K562 (cell line): Measurements from ENCODE around the gene NRARP. TPM values are rescaled to one million over a fixed set of nuclear protein-coding genes. Genes with fewer than 3 reads are reported as not detected.

Experiments used
- ATAC-seq: fragments of 200-7000 bp; cut with Tn5 transposase; 3 replicates; pipeline ENCODE4 v1.9.1; 2020; ENCODE audit warnings: moderate library complexity
- BruUV-seq: library from RNA; stranded (reverse); fragments of 400-500 nt; replicated peaks from 2 replicates; lab custom pipeline; 2021; lab: Mats Ljungman, UMichigan
- CTCF ChIA-PET: fragments of 300-600 bp; formaldehyde crosslinking; extraction: SDS; loops from one replicate; lab custom pipeline; 2021; ENCODE audit warnings: low intra/inter-chr PET ratio; lab: Yijun Ruan, JAX
- POLR2A ChIA-PET: fragments of 300-600, 350-650 bp; sonication (Branson Sonifier 250); formaldehyde crosslinking; extraction: SDS; loops from one replicate; lab custom pipeline; 2021; ENCODE audit warnings: antibody characterized with exemption, inconsistent platforms; lab: Yijun Ruan, JAX
- DNase-seq, 4 experiments: peaks; one replicate each; pipeline versions ENCODE4 v3.0.0 to v3.0.0-alpha.2; 2011 to 2018; ENCODE audit warnings: low spot score in 3 of 4, mixed read lengths in 3 of 4; ENCODE audit errors: extremely low read depth in 1 of 4
- FAIRE-seq: peaks from 2 replicates; lab custom pipeline; 2011; peaks lifted over from hg19 to GRCh38; lab: Jason Lieb, UNC
- H2AFZ ChIP-seq: 2 replicates; pipeline ENCODE4 v1.6.0; 2011; ENCODE audit warnings: low read depth, low read length, control low read depth, inconsistent platforms
- H3K27ac ChIP-seq: fragments of 200-600 bp; 3 replicates; pipeline ENCODE4 v1.8.0; 2011; ENCODE audit warnings: low read depth, mild to moderate bottlenecking, control low read depth, inconsistent platforms, low read length, moderate library complexity, mixed read lengths; ENCODE audit errors: extremely low read depth
- H3K27me3 ChIP-seq, 2 experiments: fragments of 300-600 bp in 1 of 2; 2 replicates in 1 of 2; 3 replicates in 1 of 2; pipeline versions ENCODE4 v1.6.0 to v1.8.0; 2011; ENCODE audit warnings: inconsistent platforms in 2 of 2, low read length in 2 of 2, mild to moderate bottlenecking in 1 of 2, mixed read lengths in 1 of 2, moderate library complexity in 1 of 2; ENCODE audit not compliant: control insufficient read depth in 2 of 2, insufficient read depth in 2 of 2
- H3K36me3 ChIP-seq: fragments of 300-600 bp; 3 replicates; pipeline ENCODE4 v1.8.0; 2011; ENCODE audit warnings: mild to moderate bottlenecking, low read length, inconsistent platforms; ENCODE audit not compliant: control insufficient read depth, insufficient read depth
- H3K4me1 ChIP-seq, 2 experiments: fragments of 200-600 bp in 1 of 2; replicated peaks in 1 of 2; 2 replicates in 1 of 2; 3 replicates in 1 of 2; pipeline versions ENCODE4 v1.5.1 to v1.8.0; 2011; ENCODE audit warnings: inconsistent platforms in 2 of 2, low read length in 2 of 2, mild to moderate bottlenecking in 1 of 2, mixed read lengths in 1 of 2, moderate library complexity in 1 of 2; ENCODE audit not compliant: control insufficient read depth in 2 of 2, insufficient read depth in 2 of 2
- H3K4me2 ChIP-seq: 2 replicates; pipeline ENCODE4 v1.6.1; 2011; ENCODE audit warnings: low read length, control low read depth, inconsistent platforms, mixed read lengths; ENCODE audit not compliant: insufficient read depth
- H3K4me3 ChIP-seq: fragments of 200-600 bp; sonication (generic), shearing (Covaris generic); 2 replicates; pipeline ENCODE4 v1.5.1; 2016; ENCODE audit warnings: control low read depth, inconsistent platforms
- H3K79me2 ChIP-seq: fragments of 200-600 bp; 3 replicates; pipeline ENCODE4 v1.8.0; 2011; ENCODE audit warnings: low read length, inconsistent platforms; ENCODE audit not compliant: control insufficient read depth, insufficient read depth
- H3K9ac ChIP-seq, 2 experiments: 2 replicates each; pipeline versions ENCODE4 v1.6.0 to v1.6.1; 2011; ENCODE audit warnings: low read depth in 2 of 2, low read length in 2 of 2, control low read depth in 1 of 2, inconsistent platforms in 1 of 2, mild to moderate bottlenecking in 1 of 2, mixed read lengths in 1 of 2; ENCODE audit not compliant: insufficient read depth in 1 of 2
- H3K9me1 ChIP-seq: one replicate; pipeline ENCODE4 v1.6.0; 2011; ENCODE audit warnings: inconsistent platforms, mild to moderate bottlenecking, low read length, moderate library complexity; ENCODE audit not compliant: control insufficient read depth, insufficient read depth
- H3K9me3 ChIP-seq: replicated peaks from 2 replicates; pipeline ENCODE4 v1.5.1; 2011; ENCODE audit warnings: low read depth, low read length, inconsistent platforms; ENCODE audit not compliant: control insufficient read depth, insufficient read depth
- H4K20me1 ChIP-seq: replicated peaks from 2 replicates; pipeline ENCODE4 v1.6.1; 2011; ENCODE audit warnings: low read length, inconsistent platforms, mixed read lengths; ENCODE audit not compliant: control insufficient read depth, insufficient read depth
- ATF1 ChIP-seq, 2 experiments: fragments of 450-650 bp in 1 of 2; IDR thresholded peaks; 2 replicates each; pipeline ENCODE4 v1.6.1; 2016; ENCODE audit warnings: missing compliant biosample characterization in 1 of 2, missing genetic modification characterization in 1 of 2
- MAFK ChIP-seq: IDR thresholded peaks from 2 replicates; pipeline ENCODE4 v1.6.1; 2011; ENCODE audit warnings: low read length, improper control_type of control experiment
- NBN ChIP-seq: fragments of 450-650 bp; IDR thresholded peaks from 2 replicates; pipeline ENCODE4 v1.6.1; 2016; ENCODE audit warnings: low read depth, mild to moderate bottlenecking
- UBTF ChIP-seq, 2 experiments: IDR thresholded peaks; 2 replicates each; pipeline ENCODE4 v1.6.1; 2012; ENCODE audit warnings: improper control_type of control experiment in 2 of 2, low read depth in 2 of 2, low read length in 2 of 2, borderline replicate concordance in 1 of 2
- ZNF217 ChIP-seq: sonication (generic); formaldehyde crosslinking; IDR thresholded peaks from 2 replicates; pipeline ENCODE4 v1.8.0; 2022; ENCODE audit warnings: mild to moderate bottlenecking, missing genetic modification reagents
- WGBS: fragments of 100-300 bp; shearing (Covaris generic); methylation state at CpG from one replicate; pipeline ENCODE4 v1.1.6; 2016; ENCODE audit warnings: low coverage, mixed read lengths; ENCODE audit not compliant: insufficient coverage; ENCODE audit errors: missing lambda C conversion rate; 5-methylcytosine and 5-hydroxymethylcytosine counted together
- in situ Hi-C: fragments of 300-500 bp; cut with MboI; formaldehyde crosslinking; loops from 4 replicates; pipeline ENCODE4 v1.15.0; 2018; ENCODE audit warnings: inconsistent platforms, mixed read lengths
- intact Hi-C: fragments of 100-400 bp; cut with micrococcal nuclease; formaldehyde crosslinking; loops from 2 replicates; pipeline ENCODE4 v1.14.2; 2022
- polyA plus RNA-seq, 8 experiments: library from polyadenylated mRNA; depleted of rRNA in 4 of 8; stranded (reverse) in 5 of 8; unstranded in 3 of 8; fragments of >200 nt; fragmentation: Nextera tagmentation in 2 of 8; fragmentation: Illumina TruSeq in 1 of 8; extraction: Ambion mirVana in 2 of 8; extraction: Trizol in 1 of 8; gene quantifications; 2 replicates each; pipeline versions ENCODE4 v1.2.1 to v1.2.3, GENCODE V29; 2011 to 2014; ENCODE audit warnings: inconsistent platforms in 1 of 8, missing spikeins in 1 of 8
- total RNA-seq, 7 experiments: library from RNA; depleted of rRNA in 6 of 7; stranded (reverse); fragments of >200 nt in 6 of 7; fragmentation: Illumina TruSeq in 2 of 7; extraction: Trizol in 2 of 7; gene quantifications; 2 replicates each; pipeline versions ENCODE4 v1.2.1 to v1.2.3, GENCODE V29; 2011 to 2021; ENCODE audit warnings: low replicate concordance in 1 of 7

NRARP gene
- total and polyA plus RNA-seq, 9 of the 15 experiments (the other 6 are each of a cell fraction or from before 2014, with no cell fraction given): 2.0 to 24.5 (median 7.2) TPM; not detected in 2

DNA sequence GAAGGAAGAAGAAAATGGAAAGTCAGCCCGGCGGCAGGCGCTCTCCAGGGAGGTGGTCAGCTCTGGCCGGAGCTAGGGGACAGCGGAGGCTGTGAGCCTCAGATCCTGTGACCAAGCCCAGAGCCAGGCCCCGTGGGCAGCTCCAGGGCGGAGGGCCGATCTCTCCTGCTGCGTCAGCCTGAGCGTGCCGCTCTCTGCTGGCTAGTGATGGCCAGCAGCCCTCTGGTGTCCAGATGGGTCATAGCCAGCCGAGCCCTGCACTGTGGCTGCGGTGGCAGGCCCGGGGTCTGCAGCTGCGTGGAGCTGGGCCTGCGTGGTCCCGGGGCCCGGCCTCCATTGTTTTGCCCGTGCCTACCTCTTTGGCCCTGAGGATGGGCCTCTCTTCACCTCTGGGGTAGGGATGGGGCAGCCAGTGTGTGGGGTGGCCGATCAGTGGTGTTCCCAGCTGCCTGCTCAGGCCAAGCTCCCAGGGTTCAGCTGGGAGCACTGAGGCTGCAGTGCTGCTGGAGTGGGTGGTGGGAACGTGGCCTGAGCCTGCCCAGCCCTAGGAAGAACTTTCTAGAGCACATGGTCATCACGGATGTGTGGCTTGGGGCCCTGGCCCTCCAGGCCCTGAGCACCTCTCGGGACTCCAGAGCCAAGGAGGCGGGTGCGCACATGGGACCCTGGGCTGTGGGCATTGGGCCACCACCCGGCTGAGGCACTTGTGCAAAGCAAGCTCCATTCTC lies 17.1 kb upstream of the NRARP start (continued):
- TF ChIP-seq UBTF (IDR thresholded peaks at IDR 0.05; ENCODE audit: borderline replicate concordance in 1 of 2, low read depth in 2 of 2, low read length in 2 of 2): 0 out of 4 replicates have a peak, but pooled peaks of 1 of the 2 experiments have one; percentile 61
- no peak for TF ChIP-seq ATF1 (CRISPR knock-in tag; IDR thresholded peaks at IDR 0.05)
- peak; percentile 36; the same call in 1 of the 2 replicates for TF ChIP-seq ATF1 (tag; IDR thresholded peaks at IDR 0.05)
- TF ChIP-seq MAFK: 0 out of 2 replicates have a peak, but pooled peaks have one; percentile 4
- TF ChIP-seq ZNF217 (CRISPR knock-in tag): no peak
- TF ChIP-seq, all 486 proteins: peak for 19

DNA sequence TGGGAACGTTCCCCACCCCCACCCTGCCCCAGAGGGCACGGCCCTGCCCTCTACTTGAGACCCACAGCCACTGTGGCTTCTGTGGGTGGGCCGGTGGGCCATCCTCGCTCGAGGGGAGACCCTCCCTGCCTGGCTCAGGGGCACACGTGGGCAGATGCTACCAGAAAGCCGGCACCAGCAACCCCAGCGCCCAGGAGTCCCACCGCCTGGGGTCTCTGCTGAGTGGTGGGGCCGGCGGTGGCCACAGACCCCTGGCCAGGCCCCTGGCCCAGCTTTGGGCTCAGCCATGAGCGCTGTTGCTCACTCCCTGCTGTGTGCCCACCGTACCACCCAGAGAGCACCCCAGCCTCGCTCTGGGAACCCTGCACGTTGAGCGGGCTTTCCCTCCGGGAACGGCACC lies 16.5 kb upstream of the NRARP start:
- WGBS: 48% methylated on average over 17 of the region's 18 CpGs
- in situ Hi-C loops (no loop called here), intact Hi-C loops (no loop called here)
- Histone ChIP-seq H3K4me3 (no peak overlapping the region), H3K9me1 (no peaks in the 10 kb centered on the region), H3K79me2 (no peaks in the 10 kb centered on the region), H3K27ac (no peak overlapping the region), H4K20me1 (no peaks in the 10 kb centered on the region), H2AFZ (no peak overlapping the region), H3K9me3 (no peaks in the 10 kb centered on the region), H3K27me3 (no peaks in the 10 kb centered on the region), H3K9ac (peak overlapping the region in 1 of 2 experiments; percentile 24; a peak in 1 of 4 replicates), H3K4me2 (no peak overlapping the region), H3K36me3 (no peaks in the 10 kb centered on the region), H3K4me1 (peaks cover 6 to 75% of the 10 kb centered on the region in 2 experiments)
- ChIA-PET POLR2A (interaction anchor here (0.7 kb wide), 1 partner anchor 41 kb away, joined by 3 read pairs; the partner anchor contains the start of gene TOR4A), CTCF (no interaction called here)
- no peak for ATAC-seq
- TF ChIP-seq NBN: no peak
- FAIRE-seq: no peak
- DNase-seq: no peak
- BruUV-seq: no TSS peak
